Measurements from ENCODE around the gene RNF43.
A peak's percentile ranks its signal among the peaks of the same experiment; 100 is the strongest.

The RNF43 gene

DNA sequence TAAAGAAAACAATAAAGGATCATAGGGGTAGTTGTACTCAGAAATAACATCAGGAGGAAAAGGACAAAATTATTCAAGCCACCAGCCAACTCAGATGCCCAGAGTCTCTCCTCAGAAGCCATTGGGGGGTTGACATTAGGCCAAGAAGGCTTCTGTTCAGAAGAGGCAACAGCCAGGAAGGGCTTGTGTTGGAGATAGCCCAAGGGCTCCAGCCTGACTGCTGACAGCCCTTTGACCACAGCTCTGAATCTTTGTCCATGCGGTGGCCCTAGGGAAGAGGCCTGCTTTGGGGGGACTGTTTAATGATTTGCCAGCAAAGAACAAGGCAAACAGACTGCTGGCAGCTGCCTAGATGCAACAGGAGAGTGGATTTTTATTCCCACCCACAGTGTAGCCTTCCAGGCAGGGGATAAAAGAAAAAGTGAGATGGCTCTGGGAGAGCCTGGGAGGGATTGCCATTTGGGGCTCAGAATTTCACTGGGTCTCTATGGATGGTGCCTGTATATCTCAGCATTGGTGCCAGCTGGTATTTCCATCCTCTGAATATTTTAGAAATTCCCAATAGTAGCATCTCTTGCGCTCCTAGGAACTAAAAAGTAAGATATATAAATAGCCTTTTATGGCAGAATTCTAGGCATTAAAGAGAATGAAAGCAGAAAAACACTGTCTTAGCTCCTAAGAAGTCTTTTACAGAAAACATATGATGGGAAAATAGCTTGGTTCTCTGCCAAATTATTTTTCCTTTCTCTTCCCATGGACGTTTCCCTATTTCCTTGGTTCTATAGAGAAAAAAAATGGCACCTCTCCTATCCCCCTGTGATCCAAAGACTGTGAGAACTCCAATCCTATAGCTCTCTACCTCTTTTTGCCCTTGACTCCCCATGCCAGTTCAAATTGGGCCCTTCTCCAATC, 36.0 kb downstream of the RNF43 start:
- peak; percentile 51 for DNase-seq (ENCODE audit: low spot score)

DNA sequence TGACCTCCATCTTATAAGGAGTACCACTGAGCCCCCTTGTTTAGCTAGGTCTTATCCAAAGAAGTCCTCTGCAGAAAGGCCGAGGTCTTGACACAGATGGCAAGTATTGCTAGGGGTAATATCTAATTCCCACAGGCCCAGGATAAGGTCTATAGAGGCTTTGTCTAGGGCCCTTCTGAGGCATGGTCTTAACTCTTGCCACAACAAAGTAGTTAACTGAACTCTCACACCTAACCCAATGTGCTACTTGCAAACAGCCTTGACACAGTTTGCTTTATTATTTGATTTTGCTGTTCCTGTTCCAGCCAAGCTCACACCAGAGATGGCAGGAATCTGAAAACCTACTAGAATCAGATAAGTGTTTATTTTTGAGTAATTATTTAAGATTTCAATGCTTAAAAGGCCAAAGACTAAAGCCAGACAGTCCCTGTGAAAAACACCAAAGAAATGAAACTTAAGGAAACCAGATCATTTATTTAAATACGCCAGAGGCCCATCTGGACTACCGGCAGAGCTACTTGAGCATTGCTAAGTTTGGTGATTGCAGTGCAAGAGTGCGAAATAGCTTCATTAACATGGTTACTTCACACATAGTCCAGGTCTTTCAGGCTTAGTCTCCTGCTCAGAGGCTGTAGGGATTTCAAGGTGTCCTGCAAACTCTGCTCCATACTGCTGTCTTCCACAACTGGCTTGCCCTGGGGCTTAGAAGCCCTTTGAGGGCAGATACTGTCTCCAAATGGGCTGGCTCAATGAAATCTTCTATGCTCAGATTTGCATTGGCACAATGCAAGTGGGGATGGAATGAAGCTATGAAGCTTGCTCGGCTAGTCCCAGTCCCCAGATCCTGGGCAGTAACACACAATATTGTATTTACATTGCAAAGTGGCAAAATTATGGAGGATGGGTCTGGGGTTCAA, 36.9 kb downstream of the RNF43 start:
- no peak for DNase-seq (ENCODE audit: low spot score)

DNA sequence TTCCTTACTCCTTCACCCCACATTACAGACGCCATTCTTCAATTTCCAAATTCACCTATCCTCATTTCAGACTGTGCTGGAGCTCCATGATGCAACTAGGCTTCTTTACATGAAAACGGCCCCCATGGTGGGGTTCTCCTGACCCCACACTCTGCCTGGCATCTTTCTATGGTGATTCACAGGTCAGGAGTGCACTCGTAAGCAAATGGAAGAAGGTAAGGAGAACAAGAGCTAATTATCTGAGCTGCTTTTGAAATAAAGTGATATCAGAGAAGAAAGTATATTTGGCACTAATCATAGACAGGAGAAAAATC, 37.9 kb downstream of the RNF43 start:
- no peak for DNase-seq (ENCODE audit: low spot score)

GRCh38 chr17:58378733-58379510, 38.4 kb downstream of the RNF43 start:
- DNase-seq (ENCODE audit: low spot score) = peak; percentile 34

DNA sequence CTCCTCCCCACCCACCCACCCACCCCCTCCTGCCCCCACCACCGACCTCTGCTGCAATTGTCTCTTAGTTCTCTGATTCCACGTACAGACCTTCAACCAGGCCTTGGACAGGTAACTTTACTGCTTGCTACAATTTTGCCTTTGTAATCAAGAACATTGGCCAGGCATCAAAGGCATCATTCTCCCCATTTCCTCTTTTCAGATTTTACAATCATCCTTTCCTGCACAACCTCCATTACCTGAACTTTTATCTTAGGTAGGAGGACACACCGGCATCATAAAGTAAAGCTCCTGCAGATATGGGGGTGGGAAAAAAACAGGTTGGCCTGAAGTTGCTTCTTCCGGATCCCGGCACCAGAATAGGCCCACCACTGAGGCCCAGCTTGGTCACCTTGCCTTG, 39.7 kb downstream of the RNF43 start:
- DNase-seq (ENCODE audit: low spot score) = peak; percentile 25

DNA sequence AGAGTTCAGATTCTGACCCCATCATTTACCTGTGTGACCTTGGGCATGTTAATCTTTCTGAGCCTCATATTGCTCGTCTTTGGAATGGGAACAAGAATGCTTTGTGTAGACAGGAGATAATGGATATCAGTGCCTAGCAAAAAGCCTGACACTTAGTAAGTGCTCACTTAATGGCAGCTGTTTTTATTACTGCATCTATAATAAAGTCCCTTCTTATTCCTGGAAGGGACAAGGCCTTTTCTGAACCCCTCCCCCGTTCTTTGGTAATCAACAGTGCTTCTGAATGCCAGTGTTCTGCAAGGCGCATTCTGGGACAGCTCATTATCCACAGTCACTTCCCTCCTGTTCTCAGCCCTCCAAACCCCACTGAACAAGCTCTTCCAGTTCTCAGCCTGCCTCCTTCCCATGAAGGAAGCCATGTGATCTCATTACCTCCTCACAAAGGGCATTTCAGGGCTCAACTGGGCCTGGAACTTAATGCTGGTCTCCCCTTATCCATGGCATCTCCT, 40.2 kb downstream of the RNF43 start:
- peak; percentile 45 for DNase-seq (ENCODE audit: low spot score)

GRCh38 chr17:58376472-58377000, 40.8 kb downstream of the RNF43 start:
- DNase-seq (ENCODE audit: low spot score) = peak; percentile 33

GRCh38 chr17:58375811-58376210, 41.5 kb downstream of the RNF43 start:
- DNase-seq (ENCODE audit: low spot score) = peak; percentile 46

DNA sequence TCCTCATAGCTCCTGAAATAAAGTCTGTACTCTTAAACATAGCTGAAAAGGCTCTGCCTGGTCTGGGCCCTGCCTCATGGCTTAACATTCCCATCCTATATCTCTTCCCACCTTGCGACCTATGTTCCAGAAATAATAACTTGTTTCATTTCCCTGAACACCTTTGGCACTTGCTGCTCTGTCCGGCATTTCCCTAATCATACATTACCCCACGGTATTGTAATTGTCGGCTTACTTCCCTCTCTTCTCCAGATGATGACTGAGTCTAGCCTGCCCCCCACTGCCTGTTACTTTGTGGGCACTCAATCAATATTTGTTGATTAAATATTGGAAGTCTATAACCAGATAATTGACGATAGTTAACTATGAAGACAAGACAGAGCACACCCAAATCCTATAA, 42.1 kb downstream of the RNF43 start:
- no peak for DNase-seq (ENCODE audit: low spot score)

GRCh38 chr17:58373923-58374322, 43.4 kb downstream of the RNF43 start:
- no peak for DNase-seq (ENCODE audit: low spot score)

DNA sequence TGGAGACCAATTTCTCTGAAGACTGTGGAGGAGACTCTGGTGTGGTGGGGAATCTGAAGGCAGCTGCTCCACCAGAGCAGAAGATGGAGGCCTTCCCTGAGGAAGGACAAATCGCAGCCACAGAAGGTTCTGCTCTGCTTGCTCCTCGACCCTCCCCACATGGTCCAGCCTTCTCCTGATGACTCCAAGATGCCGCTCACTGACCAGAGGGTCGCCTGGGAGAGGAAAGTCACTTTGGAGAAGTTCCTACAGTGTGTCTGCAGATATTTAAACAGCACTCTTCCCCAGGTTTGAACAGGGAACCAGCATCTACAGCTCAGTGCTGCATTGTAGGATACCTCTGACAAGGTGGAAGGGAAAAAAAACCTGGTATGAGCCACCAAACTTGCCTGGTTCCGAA, 44.3 kb downstream of the RNF43 start:
- no peak for DNase-seq (ENCODE audit: low spot score)

DNA sequence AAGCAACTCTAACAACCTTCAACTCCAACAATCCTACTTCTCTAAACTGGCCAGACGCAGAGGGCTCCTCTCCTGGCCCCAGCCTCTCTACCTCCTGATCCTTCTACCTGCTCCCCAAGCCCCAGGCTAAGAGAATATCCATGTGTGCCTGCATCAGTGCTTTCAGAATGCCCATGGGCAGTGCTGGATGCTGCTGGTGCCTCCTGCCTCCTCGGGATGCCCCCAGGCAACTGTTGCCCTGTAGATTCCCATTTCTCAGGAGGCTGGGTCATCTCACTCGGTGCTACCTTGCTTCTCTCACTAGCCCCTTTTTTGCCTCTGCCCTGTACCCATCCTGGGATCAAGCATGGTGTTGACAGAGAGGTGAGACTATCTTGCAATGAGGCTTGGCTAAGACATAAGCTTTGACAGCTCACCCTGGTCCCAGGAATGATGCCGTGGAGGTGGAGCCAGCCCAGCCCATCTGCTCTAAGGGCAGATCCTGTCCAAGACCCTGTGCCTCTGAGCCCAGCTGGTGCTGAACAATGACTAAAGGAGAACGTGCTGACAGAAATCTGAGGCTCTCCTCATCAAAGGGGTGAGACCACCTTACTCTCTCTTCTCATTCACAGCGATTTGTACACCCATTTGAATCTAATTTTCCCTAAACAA, 45.9 kb downstream of the RNF43 start:
- DNase-seq (ENCODE audit: low spot score) = no peak

DNA sequence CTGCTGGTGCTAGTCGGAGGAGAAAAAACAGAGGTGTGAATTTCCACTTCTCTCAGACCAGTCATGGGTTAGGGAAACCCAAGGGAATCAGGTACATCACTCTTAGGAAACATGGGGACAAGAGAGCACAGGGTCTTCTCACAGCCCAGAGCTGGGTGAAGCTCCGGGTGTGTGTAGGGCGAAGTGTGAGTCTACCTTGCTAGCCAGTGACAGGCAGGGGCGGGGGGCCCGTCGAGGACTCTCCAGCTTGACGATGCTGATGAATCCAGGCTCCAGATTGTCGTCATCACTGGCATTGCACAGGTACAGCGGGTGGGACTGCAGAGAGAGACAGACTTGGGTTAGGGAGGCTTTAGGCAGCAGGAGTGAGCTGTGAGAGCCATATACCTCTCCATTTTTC, 46.6 kb downstream of the RNF43 start:
- DNase-seq (ENCODE audit: low spot score) = no peak

GRCh38 chr17:58370309-58370708, 47.0 kb downstream of the RNF43 start:
- DNase-seq (ENCODE audit: low spot score) = no peak

DNA sequence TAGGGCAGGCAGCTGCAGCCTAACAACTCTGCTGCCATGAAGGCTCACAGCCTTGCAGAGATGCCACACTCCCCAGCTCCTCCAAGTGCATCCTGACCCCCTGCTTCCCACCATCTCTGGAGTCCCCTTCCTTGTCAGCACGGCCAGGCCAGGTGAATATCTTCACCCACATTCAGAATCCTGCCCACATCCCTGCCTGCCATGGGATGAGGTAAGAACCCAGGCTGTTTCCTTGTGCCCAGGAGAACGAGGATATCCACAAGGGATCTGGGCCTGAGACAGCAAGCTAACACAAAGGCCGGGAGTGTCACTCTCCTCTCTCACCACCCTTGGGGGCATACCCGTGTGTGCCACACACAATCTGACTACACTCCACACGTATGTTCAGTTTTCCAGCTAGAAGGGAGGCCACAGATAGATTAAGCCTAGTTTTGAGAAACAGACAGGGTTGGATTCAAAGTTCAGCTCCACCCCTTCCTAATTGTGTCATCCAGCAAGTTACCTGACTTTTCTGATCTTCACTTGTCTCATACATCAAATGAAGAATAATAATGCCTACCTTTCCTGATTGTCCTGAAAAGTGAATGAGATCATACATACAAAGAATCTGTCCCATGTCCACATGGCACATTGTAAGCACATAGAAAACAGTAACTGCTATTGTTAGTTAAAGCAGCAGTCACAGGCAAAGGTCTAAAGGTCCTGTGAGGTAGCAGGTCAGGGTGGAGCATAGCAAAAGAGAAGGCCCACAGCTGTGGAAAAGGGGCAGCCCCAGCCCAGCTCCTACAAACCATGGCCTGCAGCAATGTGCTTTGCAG, 47.9 kb downstream of the RNF43 start:
- no peak for DNase-seq (ENCODE audit: low spot score)

DNA sequence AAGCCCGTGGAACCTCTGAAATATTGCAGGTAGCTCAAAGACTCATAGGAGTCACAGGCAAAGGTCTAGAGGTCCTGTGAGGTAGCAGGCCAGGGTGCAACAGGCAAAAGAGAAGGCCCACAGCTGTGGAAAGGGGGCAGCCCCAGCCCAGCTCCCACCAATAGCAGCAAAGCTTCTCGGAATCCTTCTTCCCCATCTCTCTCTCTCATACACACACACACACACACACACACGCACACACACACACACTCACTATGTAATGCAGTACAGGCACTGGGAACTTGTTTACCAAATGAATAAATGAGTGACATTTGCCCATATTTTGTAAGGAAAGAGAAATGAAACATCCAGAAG, 48.5 kb downstream of the RNF43 start:
- DNase-seq (ENCODE audit: low spot score) = no peak
